Ramos (cell line): Measurements from ENCODE around the gene PNLDC1.
"Not testable (repeated sequence)": the region's sequence is repeated elsewhere in the genome, so short reads cannot be mapped to it uniquely, and the experiment has no call there.

ENCODE experiments used
- in situ Hi-C: fragments of 300-500 bp; cut with MboI; formaldehyde crosslinking; loops from one replicate; pipeline ENCODE4 v1.14.3; 2022; ENCODE audit warnings: low sequenced_read_pairs; ENCODE audit not compliant: unreplicated experiment

PNLDC1 gene

DNA sequence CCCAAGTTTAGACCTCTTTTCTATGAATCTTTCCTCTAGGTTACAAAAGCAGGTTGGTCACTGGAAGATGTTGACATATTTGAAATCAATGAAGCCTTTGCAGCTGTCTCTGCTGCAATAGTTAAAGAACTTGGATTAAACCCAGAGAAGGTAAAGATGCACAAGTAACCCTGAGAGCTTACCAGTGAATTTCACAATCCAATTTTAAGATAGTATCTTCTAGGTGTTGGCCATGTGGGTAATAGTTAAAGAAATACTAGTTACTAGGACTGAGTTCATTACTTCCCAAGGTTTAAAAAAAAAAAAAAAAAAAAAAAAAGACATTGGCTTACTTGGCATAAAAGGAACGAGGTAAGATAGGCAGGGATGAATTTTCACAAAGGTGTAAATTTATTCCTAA lies 21.9 kb upstream of the PNLDC1 start:
- in situ Hi-C loops, result no loop called here

DNA sequence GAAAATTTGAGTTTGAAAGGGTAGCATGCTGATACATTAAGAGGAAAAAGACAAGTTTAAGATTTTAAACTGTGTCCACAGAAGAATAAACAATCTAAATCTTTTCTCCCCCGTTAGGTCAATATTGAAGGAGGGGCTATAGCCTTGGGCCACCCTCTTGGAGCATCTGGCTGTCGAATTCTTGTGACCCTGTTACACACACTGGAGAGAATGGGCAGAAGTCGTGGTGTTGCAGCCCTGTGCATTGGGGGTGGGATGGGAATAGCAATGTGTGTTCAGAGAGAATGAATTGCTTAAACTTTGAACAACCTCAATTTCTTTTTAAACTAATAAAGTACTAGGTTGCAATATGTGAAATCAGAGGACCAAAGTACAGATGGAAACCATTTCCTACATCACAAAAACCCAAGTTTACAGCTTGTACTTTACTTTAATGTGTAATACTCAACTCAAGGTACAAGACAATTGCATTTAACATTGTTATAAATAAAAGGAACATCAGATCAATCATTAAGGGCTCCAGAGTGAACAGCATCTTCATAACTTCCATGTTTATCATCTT lies 21.5 kb upstream of the PNLDC1 start:
- in situ Hi-C loops, result no loop called here

DNA sequence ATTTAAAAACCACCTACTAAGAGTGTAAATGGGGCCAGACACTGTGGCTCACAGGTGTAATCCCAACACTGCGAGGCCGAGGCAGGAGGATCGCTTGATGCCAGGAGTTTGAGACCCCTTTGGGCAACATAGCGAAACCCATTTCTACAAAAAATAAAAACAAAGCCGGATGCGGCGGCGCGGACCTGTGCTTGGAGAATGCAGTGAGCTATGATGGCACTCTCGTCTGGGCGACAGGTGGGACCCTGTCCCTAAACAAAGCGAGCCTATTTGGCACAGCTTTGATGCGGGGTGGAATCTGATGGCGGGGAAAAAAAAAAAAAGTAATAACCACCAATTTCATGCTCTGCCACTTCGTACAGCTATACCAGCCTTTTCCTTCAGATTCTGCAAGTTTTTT lies 11.8 kb upstream of the PNLDC1 start:
- in situ Hi-C loops, result no loop called here

DNA sequence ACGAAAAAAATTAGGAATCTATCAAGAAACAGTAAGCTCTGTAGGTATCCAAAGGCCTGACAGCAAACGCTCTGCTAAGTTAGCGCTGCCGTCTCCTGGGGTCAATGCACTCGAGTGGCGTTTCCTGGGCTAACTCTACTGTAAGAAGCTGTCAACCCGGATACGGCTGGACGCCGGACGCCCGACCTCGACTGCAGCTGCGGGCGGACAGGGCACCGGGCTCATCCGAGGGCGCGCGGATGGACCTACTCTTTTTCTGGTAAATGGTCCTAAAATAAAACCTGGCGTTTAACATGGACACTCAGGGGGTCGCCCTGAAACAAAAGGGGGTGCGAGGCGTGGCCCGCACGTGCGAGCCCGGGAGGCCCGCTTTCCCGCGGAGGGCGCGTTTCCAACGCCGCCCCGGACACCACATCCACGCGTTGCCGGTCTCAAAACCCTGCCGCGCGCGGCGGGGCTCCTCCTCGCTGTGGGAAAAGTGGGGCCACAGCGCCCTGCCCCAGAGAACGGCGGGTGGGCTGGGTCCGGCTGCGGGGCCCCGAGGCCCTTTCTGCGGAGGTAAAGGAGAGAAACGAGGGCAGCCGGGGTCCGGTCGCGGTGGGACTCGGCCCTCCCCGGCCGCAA lies 11.2 kb upstream of the PNLDC1 start:
- in situ Hi-C loops, result no loop called here

DNA sequence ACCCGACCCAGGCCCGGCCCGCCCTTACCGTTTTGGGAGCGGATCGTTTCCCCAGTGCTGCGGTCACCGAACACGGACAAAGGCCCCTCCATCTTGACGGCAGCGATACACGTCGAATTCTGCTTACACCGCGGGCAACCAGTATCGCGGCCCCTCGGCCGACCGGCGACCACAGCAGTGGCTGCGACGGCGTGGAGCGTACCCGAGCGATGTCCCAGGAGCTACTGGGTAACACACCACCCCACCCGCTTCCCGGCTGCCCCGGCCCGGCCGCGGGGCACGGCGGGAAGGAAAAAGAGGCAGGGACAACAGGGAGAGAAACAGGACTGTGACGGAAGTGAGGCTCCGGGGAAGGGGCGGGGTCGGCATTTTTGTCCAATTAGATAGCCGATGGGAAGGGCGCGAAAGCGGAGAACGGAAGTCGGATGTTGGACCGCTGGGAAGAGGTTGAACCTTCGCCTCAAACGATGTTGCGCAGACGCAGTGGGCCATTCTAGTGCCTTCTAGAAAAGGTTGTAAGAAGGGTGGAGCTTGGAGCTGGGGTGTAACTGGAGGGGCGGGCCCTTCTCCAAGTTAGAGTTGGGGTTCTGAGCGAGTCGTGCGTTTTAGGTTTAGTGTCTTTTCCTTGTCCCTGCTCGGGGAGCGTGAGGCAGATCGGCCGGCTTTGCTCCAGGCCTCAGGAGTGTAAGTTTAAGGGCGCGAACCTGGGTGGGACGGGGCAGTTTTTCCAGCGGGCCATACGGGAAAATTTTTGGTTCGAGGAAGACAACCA lies 10.5 kb upstream of the PNLDC1 start, which contains the start of gene TCP1:
Gene TCP1, minus strand, starts transcription at position 226 of the 772 bp plus-strand sequence. Its CDS starts 134 bp downstream, at position 92.
- in situ Hi-C loops, result no loop called here

DNA sequence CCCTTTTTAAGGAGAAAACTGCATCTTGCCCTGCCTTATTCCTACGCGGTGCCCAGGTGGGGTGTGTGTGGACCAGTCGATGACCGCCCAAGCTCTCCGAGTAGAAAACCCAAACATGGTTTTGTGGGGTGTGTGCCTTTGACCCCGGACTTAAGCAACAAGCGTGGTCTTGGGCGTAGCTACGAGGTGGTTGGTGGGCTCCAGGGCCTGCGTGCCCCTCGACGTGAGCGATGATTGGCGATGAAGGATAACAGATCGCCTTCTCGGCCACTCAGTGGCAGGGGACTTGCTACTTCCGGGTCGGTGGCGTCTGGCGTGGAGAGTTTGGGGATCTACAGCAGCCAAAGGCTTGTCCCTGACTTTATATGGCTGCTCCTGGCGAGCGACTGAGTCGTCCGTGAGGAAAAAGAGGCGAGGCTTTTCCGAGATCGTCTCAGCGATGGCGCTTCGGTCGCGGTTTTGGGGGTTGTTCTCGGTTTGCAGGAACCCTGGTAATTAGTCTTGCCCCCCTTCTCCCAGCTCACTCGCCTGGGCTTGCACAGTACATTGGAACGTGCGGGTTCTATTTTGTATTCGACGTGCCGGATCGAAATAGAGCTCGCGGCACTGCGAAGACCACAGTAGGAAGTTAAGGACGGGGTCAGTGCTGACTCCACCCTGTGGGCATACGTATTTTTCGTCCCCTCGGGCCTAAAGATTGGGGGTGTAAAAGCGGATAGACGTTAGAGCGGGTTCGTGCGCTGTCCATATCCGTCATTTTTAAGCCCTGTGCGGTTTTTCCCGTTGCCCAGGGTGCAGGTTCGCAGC lies 9.7 kb upstream of the PNLDC1 start, which contains the start of gene MRPL18:
Gene MRPL18, plus strand, starts transcription at position 319 of the 807 bp plus-strand sequence. Its CDS starts 121 bp downstream, at position 440.
- in situ Hi-C loops, result no loop called here

DNA sequence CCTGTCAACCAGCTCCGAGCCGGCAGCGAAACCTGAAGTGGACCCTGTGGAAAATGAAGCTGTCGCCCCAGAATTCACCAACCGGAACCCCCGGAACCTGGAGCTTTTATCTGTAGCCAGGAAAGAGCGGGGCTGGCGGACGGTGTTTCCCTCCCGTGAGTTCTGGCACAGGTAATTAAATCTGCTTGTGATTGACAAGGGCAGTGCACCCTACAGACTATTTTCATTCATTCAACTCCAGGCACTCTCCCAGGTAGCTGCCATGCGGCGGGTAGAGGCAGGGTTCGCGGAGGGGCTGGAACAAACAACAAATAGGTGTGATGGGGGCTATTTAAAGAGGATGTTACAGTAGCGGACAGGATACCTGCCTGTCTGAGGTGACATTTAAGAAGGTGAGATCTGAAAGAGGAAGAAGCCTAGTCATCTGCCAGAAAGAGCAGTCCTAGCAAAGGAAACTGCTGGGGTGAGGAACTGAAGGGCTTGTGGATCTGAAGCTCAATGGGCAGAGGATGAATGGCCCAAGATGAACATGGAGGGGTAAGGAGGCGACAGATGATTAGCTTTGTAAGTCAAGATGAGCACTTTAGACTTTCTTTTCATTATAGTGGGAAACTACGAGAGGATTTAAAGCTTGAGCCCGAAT lies 9.0 kb upstream of the PNLDC1 start:
- in situ Hi-C loops, result no loop called here

DNA sequence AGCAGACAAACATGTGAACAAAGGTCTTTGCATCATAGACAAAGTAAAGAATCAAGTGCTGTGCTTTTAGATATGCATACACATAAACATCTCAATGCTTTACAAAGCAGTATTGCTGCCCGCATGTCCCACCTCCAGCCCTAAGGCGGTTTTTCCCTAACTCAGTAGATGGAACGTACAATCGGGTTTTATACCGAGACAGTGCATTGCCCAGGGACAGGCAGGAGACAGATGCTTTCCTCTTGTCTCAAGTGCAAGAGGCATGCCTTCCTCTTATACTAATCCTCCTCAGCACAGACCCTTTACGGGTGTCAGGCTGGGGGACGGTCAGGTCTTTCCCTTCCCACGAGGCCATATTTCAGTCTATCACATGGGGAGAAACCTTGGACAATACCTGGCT lies 5.1 kb upstream of the PNLDC1 start:
- in situ Hi-C loops, result not testable (repeated sequence)

DNA sequence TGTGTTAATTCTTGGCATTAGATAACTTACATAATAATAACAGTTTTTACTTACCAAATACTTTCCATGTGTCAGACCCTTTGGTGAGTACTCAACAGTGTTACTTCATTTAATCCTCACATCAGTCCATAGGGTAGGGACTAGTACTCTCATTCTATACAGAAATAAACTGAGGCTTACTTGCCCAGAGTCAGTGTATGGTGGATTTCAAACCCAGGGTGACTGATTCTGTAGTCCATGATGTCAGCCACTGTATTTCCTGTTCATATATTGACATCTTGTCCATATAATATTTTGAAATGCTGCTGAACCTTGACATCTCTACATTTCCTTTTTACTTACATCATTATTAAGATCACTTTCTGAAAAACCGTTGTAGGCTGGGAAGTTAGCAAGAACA lies 2.5 kb upstream of the PNLDC1 start:
- in situ Hi-C loops, result no loop called here

DNA sequence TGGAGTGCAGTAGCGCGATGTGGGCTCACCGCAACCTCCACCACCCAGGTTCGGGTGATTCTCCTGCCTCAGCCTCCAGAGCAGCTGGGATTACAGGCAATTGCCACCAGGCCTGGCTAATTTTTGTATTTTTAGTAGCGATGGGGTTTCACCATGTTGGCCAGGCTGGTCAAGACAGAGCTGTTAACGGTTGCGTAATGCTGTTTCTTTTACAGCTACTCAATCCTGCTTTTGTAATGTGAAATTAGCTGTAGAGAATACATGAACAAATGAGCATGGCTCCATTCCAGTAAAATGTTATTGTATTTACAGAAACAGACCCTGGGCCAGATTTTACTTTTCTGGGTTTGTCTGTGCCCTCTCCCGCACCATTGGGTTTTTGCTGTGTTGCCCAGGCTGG lies 1.9 kb downstream of the PNLDC1 start:
- in situ Hi-C loops, result no loop called here

DNA sequence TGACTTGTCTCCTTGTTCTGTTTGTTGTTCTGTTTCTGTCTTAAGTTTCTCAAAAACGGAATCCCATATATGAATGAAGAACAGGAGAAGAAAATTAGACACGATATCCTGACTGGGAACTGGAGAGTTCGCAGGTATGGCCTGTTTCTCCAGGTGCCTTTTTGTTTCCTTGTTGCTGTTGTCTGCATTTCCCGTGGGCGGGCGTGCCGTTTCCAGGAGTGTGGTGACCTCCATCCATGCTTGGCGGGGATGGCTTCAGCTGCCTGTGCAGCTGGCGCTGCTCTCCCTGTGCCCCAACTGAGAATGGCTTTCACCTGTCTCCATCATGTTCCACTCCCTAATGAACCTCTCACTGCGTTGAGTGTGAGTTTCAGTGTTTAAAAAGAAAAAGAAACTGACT lies 4.4 kb downstream of the PNLDC1 start:
- in situ Hi-C loops, result no loop called here

DNA sequence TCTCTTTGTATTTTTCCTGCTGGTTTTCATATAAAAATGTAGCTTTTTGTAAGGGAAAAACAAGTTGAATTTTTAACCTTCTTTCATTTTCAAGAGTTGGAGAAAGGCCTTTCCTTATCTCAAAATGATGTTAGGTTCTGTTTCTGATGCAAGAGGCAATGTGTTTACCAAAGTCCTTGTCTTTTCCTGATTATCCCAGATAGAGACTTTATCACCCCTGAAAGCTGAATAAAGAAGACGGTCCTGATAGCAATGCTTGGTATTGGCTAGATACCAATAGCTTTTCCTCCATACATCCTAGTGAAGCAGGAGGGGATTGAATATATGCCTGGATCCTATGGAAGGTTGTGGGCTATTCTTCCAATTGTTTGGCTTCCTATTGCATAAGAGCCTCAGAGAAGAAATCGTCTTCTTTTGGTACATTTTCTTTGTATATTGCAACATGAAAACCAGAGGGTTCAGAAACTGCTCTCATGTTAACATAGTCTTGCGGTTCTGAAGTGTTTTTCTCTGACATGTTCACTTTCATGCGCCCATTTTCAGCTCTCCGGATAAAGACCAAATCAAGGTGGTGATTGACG lies 5.5 kb downstream of the PNLDC1 start:
- in situ Hi-C loops, result no loop called here

DNA sequence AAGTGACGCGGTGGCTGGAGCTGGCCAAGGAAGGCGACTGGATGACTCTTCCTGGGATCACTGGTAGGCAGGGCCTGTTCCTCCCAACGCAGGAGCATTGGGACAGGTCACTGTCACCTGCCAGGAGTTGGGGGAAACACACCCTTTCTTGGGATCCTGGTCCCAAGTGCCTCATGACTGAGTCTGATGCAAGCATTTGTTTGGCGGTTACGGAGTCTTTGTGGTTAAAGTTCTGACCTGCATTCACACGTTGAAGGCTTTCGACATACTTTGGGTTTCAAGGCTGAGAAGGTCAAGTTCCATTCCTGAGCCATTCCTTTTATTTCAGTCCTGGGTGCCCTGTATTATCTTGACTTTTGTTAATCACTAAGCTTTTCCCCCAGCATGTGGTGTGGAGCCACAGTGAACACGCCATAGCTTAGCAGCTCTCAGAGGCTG lies 6.0 kb downstream of the PNLDC1 start:
- in situ Hi-C loops, result no loop called here

DNA sequence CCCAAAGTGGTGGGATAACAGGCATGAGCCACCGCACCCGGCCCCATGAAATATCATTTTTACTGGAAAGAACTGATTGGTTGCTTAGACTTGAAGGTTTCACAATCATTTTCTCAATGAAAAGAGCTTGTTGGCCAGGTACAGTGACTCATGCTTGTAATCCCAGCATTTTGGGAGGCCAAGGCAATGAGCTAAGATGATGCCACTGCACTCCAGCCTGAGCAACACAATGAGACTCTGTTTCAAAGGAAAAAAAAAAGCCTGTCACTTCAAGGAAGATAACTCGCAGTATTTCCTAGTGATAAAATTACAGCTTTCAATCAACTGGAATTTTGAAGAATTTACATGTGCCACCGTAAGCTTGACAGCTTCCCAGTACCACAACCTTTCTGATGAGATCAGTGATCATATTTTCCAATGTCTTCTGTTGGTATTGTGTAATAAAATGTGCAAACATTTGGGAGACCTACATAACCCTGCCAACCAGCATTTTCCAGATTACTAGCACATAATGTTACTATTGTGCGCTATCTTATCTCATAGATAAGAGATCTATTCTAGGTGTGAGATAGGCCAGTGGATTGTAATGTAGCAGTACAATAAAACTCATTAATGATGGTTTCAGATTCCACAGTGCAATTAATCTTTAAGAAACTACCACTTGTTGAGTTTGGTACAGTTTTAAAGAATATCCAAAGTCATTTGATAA lies 7.2 kb downstream of the PNLDC1 start:
- in situ Hi-C loops, result no loop called here

DNA sequence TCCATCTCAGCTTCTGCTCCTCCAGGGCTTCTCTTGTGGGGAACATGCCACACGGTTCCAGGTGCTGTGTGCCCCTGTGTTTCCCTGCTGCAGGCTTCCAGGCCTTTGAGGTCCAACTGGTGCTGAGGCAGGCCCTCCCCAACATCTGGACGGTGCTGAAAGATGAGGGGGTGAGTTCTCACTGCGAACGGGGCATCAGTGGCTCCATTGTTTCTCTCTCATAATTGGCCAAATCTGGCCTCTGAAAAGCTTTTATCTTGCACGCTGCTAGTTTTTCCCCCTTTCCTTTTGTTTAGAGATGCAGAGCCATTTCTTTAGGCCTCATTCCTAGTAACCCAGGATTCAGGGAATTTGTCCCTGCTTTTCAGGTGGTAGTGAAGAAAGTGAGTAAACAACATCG lies 8.6 kb downstream of the PNLDC1 start:
- in situ Hi-C loops, result no loop called here

DNA sequence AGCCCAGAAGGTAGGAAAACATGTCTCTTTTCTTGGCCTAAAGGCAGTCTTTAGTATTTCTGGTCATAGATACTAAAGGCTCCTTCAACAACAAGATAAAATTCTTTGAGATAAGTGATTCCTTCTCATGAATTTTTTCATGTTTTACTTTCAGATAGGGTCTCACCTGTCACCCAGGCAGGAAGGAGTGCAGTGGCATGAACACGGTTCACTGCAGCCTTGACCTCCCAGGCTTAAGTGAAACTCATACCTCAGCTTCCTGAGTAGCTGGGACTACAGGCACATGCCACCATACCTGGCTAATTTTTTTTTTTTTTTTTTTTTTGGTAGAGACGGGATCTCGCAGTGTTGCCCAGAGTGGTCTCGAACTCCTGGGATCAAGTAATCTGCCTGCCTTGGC lies 9.1 kb downstream of the PNLDC1 start:
- in situ Hi-C loops, result no loop called here

DNA sequence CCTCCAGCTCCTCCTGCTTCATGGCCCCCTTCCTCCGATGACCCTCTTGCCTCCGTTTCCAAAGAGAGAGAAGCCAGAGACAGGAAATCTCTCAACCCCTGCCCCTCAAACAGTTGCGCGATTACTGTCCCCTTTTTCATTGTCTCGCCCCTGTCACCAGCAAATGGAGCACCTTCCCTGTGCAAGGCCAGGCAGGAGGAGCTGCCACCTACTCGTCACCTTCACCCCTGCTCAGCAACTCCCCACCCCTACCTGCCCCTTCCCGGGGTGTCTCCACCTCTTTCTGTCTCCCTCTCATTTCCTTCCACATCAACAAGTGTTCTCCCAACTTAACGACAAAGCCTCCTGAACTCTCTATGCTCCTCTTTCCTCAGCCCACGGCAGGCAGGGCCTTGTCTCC lies 13.7 kb downstream of the PNLDC1 start:
- in situ Hi-C loops, result no loop called here

DNA sequence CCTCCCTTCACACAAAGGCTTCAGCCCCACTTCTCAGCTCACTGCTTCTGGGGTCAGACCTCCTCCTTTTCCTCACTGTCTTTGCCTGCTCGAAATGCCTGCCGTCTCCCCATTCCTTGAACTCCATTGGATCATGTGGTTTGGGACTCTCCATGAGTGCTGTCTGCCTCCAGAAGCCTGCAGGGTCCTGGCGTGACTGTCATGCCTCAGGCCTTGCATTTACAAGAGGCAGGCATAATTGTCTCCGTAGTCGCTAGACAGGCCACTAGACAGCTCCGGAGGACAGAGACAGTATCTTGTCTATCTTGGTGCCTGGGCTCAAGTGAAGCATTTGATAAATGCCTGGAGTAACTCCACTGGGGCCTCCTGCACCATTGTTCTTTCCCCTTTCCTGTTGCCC lies 15.3 kb downstream of the PNLDC1 start:
- in situ Hi-C loops, result no loop called here

DNA sequence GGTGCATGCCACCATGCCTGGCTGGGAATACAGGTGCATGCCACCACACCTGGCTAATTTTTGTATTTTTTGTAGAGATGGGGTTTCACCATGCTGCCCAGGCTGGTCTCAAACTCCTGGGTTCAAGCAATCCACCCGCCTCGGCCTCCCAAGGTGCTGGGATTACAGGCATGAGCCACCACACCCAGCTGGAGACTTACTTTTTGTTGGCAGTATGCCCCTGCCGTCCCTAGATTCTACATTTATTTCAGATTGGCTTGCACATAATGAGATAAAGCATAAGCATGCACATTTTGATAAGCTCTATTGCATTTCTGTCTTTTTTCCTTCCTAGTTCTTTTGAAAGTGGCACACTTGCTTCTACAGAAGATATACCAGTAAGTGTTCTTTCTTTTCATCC lies 16.7 kb downstream of the PNLDC1 start:
- in situ Hi-C loops, result not testable (repeated sequence)
